Trophoblast cell (in vitro differentiated cells and primary cell): ENCODE data around the gene SLC16A12.
"Not testable (repeated sequence)": the region's sequence is repeated elsewhere in the genome, so short reads cannot be mapped to it uniquely, and the experiment has no call there.

Experiments used
- DNase-seq, 2 donors: peaks; one replicate each; pipeline ENCODE4 v3.0.0-alpha.2; 2016
- H2AFZ ChIP-seq: 2 replicates; pipeline ENCODE4 v1.6.1; 2013; ENCODE audit warnings: low read length, moderate library complexity, mild to moderate bottlenecking; ENCODE audit not compliant: insufficient read depth, poor library complexity
- H2AK5ac ChIP-seq: 2 replicates; pipeline ENCODE4 v1.6.1; 2013; ENCODE audit warnings: mild to moderate bottlenecking, low read length
- H2BK120ac ChIP-seq: 2 replicates; pipeline ENCODE4 v1.6.1; 2013; ENCODE audit warnings: low read length, mild to moderate bottlenecking, moderate library complexity; ENCODE audit not compliant: insufficient read depth, poor library complexity
- H2BK12ac ChIP-seq: 2 replicates; pipeline ENCODE4 v1.6.1; 2013; ENCODE audit warnings: mild to moderate bottlenecking, low read length, moderate library complexity
- H2BK5ac ChIP-seq: 2 replicates; pipeline ENCODE4 v1.6.1; 2013; ENCODE audit warnings: low read length, low read depth, moderate library complexity, mild to moderate bottlenecking; ENCODE audit not compliant: poor library complexity
- H3K14ac ChIP-seq: 2 replicates; pipeline ENCODE4 v1.6.1; 2013; ENCODE audit warnings: mild to moderate bottlenecking, low read length
- H3K18ac ChIP-seq: 2 replicates; pipeline ENCODE4 v1.6.1; 2013; ENCODE audit warnings: mild to moderate bottlenecking, low read length
- H3K23ac ChIP-seq: 2 replicates; pipeline ENCODE4 v1.6.1; 2013; ENCODE audit warnings: low read length
- H3K27ac ChIP-seq: 2 replicates; pipeline ENCODE4 v1.5.1; 2013; ENCODE audit warnings: low read depth, mild to moderate bottlenecking, inconsistent platforms, low read length, moderate library complexity
- H3K27me3 ChIP-seq: 2 replicates; pipeline ENCODE4 v1.6.1; 2013; ENCODE audit warnings: inconsistent platforms, mild to moderate bottlenecking, low read length, moderate library complexity; ENCODE audit not compliant: insufficient read depth
- H3K36me3 ChIP-seq, 2 experiments: 1 replicate in 1 of 2; 2 replicates in 1 of 2; pipeline ENCODE4 v1.6.1; 2013; ENCODE audit warnings: low read length in 2 of 2, mild to moderate bottlenecking in 2 of 2, moderate library complexity in 1 of 2; ENCODE audit not compliant: insufficient read depth in 2 of 2, control insufficient read depth in 1 of 2
- H3K4ac ChIP-seq: 2 replicates; pipeline ENCODE4 v1.6.1; 2013; ENCODE audit warnings: low read depth, mild to moderate bottlenecking, low read length, moderate library complexity
- H3K4me1 ChIP-seq, 2 experiments: 1 replicate in 1 of 2; 2 replicates in 1 of 2; pipeline ENCODE4 v1.6.1; 2013; ENCODE audit warnings: low read length in 2 of 2, mild to moderate bottlenecking in 2 of 2, moderate library complexity in 1 of 2; ENCODE audit not compliant: insufficient read depth in 2 of 2, control insufficient read depth in 1 of 2
- H3K4me2 ChIP-seq: 2 replicates; pipeline ENCODE4 v1.6.1; 2013; ENCODE audit warnings: inconsistent platforms, mild to moderate bottlenecking, low read length, moderate library complexity
- H3K4me3 ChIP-seq: 2 replicates; pipeline ENCODE4 v1.5.1; 2013; ENCODE audit warnings: mild to moderate bottlenecking, low read depth, low read length, inconsistent platforms
- H3K79me1 ChIP-seq: one replicate; pipeline ENCODE4 v1.6.1; 2013; ENCODE audit warnings: low read length
- H3K79me2 ChIP-seq: 2 replicates; pipeline ENCODE4 v1.6.1; 2013; ENCODE audit warnings: low read length, mild to moderate bottlenecking; ENCODE audit not compliant: control insufficient read depth, insufficient read depth, poor library complexity
- H3K9ac ChIP-seq: 2 replicates; pipeline ENCODE4 v1.6.1; 2013; ENCODE audit warnings: mild to moderate bottlenecking, low read length
- H3K9me3 ChIP-seq: 2 replicates; pipeline ENCODE4 v1.6.1; 2013; ENCODE audit warnings: low read depth, mild to moderate bottlenecking, control low read depth, inconsistent platforms, low read length; ENCODE audit not compliant: insufficient read depth
- H4K12ac ChIP-seq: 2 replicates; pipeline ENCODE4 v1.6.1; 2013; ENCODE audit warnings: low read depth, mild to moderate bottlenecking, low read length, moderate library complexity
- H4K8ac ChIP-seq: 2 replicates; pipeline ENCODE4 v1.6.1; 2013; ENCODE audit warnings: low read depth, mild to moderate bottlenecking, low read length, moderate library complexity
- H4K91ac ChIP-seq: one replicate; pipeline ENCODE4 v1.6.1; 2013; ENCODE audit warnings: low read depth, mild to moderate bottlenecking, low read length, moderate library complexity
- WGBS: extraction: QIAGEN DNeasy Blood & Tissue Kit; methylation state at CpG from one replicate; pipeline ENCODE4 v1.1.7; 2013; ENCODE audit warnings: missing lambda C conversion rate; ENCODE audit not compliant: insufficient read length, insufficient coverage; ENCODE audit errors: extremely low coverage; 5-methylcytosine and 5-hydroxymethylcytosine counted together

SLC16A12 gene

DNA sequence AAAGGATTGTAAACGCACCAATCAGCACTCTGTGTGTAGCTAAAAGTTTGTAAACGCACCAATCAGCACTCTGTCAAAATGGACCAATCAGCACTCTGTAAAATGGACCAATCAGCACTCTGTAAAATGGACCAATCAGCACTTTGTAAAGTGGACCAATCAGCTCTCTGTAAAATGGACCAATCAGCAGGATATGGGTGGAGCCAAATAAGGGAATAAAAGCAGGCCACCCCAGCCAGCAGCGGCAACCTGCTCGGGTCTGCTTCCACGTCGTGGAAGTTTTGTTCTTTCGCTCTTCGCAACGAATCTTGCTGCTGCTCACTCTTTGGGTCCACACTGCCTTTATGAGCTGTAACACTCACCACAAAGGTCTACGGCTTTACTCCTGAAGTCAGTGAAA is 123.1 kb downstream of the SLC16A12 start:
- H3K79me2 ChIP-seq, H3K4me3 ChIP-seq, H3K23ac ChIP-seq, H3K18ac ChIP-seq, H3K9me3 ChIP-seq, H3K14ac ChIP-seq, DNase-seq, H3K27ac ChIP-seq, H3K36me3 ChIP-seq, H3K4ac ChIP-seq, H3K4me1 ChIP-seq, H4K8ac ChIP-seq, H2BK12ac ChIP-seq, H2AFZ ChIP-seq, H3K79me1 ChIP-seq, H2BK120ac ChIP-seq, H2AK5ac ChIP-seq, H3K4me2 ChIP-seq, H4K91ac ChIP-seq, H2BK5ac ChIP-seq, H4K12ac ChIP-seq, H3K9ac ChIP-seq: not testable (repeated sequence)
- WGBS = no CpG with 5 or more reads among the region's 10 CpGs
- peaks cover 13% of the 10 kb centered on the region for H3K27me3 ChIP-seq

DNA sequence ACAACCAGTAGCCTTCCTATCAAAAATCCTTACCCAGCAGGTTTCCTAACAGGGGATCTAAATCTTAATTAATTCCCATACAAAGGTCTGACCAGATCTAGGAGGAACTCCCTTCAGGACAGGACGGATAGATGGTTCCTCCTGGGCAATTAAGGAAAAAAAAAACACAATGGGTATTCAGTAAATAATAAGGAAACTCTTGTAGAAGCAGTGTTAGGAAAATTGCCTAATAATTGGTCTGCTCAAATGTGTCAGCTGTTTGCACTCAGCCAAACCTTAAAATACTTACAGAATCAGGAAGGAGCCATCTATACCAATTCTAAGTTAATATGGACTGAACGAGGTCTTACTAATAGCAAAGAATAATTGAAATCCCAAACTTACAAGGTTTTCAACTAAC is 124.3 kb downstream of the SLC16A12 start:
- H2BK5ac ChIP-seq, H3K4me2 ChIP-seq, H2BK120ac ChIP-seq, H3K79me2 ChIP-seq, H3K9ac ChIP-seq, H3K4me3 ChIP-seq, H3K27ac ChIP-seq, H3K79me1 ChIP-seq, H3K23ac ChIP-seq, H3K14ac ChIP-seq, H3K9me3 ChIP-seq, H3K4ac ChIP-seq, H4K8ac ChIP-seq, H3K18ac ChIP-seq, H2AFZ ChIP-seq, H4K91ac ChIP-seq, H2AK5ac ChIP-seq, H2BK12ac ChIP-seq, H3K4me1 ChIP-seq, DNase-seq, H4K12ac ChIP-seq, H3K36me3 ChIP-seq: not testable (repeated sequence)
- no CpG with 5 or more reads among the region's 2 CpGs for WGBS
- peaks cover 13% of the 10 kb centered on the region for H3K27me3 ChIP-seq

DNA sequence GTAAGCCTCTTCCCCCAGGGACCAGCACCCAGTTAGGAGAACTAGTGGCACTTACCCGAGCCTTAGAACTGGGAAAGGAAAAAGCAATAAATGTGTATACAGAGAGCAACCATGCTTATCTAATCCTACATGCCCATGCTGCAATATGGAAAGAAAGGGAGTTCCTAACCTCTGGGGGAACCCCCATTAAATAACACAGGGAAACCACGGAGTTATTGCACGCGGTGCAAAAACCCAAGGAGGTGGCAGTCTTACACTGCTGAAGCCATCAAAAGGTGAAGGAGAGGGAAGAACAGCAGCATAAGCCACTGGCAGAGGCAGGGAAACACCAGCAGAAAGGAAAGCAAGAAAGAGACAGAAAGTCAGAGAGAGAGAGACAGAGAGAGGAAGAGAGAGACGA is 124.8 kb downstream of the SLC16A12 start:
- H4K12ac ChIP-seq, DNase-seq, H4K91ac ChIP-seq, H3K4me1 ChIP-seq, H2AFZ ChIP-seq, H3K9ac ChIP-seq, H2BK5ac ChIP-seq, H3K14ac ChIP-seq, H3K18ac ChIP-seq, H3K79me2 ChIP-seq, H3K79me1 ChIP-seq, H3K9me3 ChIP-seq, H3K4me2 ChIP-seq, H2AK5ac ChIP-seq, H3K36me3 ChIP-seq, H3K27ac ChIP-seq, H3K23ac ChIP-seq, H3K4ac ChIP-seq, H2BK12ac ChIP-seq, H2BK120ac ChIP-seq, H3K4me3 ChIP-seq, H4K8ac ChIP-seq: not testable (repeated sequence)
- peaks cover 13% of the 10 kb centered on the region for H3K27me3 ChIP-seq
- no CpG with 5 or more reads among the region's 5 CpGs for WGBS

DNA sequence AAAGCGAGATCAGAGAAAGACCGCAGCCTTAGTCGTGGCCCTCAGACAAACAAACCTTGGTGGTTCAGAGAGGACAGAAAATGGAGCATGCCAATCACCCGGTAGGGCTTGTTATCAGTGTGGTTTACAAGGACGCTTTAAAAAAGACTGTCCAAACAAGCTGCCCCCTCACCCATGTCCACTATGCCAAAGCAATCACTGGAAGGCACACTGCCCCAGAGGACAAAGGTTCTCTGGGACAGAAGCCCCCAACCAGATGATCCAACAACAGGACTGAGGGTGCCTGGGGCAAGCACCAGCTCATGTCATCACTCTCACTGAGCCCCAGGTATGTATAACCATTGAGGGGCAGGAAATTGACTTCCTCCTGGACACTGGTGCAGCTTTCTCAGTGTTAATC is 126.1 kb downstream of the SLC16A12 start:
- H2BK12ac ChIP-seq, H3K4me2 ChIP-seq, H3K23ac ChIP-seq, H2BK5ac ChIP-seq, H3K27me3 ChIP-seq, H4K12ac ChIP-seq, H3K4me3 ChIP-seq, H3K14ac ChIP-seq, H3K79me1 ChIP-seq, H2AFZ ChIP-seq, DNase-seq, H3K9me3 ChIP-seq, H3K27ac ChIP-seq, H3K36me3 ChIP-seq, H2AK5ac ChIP-seq, H4K91ac ChIP-seq, H3K79me2 ChIP-seq, H3K18ac ChIP-seq, H2BK120ac ChIP-seq, H4K8ac ChIP-seq, H3K4me1 ChIP-seq, H3K9ac ChIP-seq, H3K4ac ChIP-seq: not testable (repeated sequence)
- no CpG with 5 or more reads among the region's 5 CpGs for WGBS
